Stimulated activated CD8-positive, alpha-beta memory T cell treated with anti-CD3 and anti-CD28 coated beads, Interleukin-2, amount 100 ng/mL, for 1 hour (primary cell): ENCODE data around the gene ABCF2.
A peak's percentile ranks its signal among the peaks of the same experiment; 100 is the strongest.

Source experiments
- DNase-seq, 2 donors: peaks; one replicate each; pipeline ENCODE4 v3.0.0-alpha.2; 2020; ENCODE audit warnings: low read depth in 2 of 2

ABCF2 gene

DNA sequence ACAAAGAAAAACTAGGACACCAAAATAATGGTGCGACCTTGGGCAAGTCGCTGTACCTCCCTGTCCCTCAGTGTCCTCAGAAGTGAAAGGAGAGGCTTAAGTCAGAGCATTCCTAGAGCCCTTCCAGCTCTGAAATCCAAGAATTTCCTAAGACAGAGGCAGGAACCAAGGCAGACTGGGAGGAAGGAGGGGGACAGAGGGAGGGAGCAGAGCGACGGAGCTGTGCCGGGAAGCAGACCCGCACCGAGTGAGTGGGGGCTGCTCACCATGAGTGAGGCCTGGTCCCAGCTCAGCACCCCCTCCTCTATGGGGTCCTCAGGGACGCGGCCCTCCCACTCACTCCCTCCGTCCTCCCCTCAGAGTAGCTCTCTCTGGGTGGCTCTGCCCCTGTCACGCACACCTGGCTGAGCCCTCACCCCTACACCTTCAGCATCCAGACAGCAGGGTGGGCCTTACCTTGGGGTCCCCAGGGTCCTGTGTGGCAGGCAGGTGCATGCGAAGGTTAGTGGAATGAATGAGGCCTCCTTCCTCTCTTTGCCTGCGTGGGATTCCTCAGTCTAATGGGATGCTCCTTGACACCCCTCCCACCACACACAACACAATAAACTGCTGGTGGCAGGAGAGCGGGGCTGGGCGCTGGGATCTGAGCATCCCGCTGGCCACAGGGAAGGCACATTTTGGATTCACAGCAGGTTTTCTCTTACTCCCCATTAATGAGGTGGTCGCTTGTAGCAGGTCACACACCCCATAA, 26.1 kb upstream of the ABCF2 start:
- no peak for DNase-seq

DNA sequence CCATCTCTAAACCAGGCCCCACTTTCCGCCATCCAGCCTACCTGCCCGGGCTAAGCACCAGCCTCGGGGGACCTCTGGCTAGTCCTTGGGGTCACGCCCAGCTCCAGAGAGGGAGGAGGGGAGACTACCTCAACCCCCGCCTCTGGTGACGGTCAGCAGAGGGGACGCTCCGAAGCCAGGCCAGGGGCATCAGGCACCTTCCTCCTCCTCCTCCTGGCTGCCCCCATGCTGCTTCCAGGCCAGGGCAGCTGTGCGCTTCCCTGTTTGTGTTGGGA, 25.5 kb upstream of the ABCF2 start:
- no peak for DNase-seq

DNA sequence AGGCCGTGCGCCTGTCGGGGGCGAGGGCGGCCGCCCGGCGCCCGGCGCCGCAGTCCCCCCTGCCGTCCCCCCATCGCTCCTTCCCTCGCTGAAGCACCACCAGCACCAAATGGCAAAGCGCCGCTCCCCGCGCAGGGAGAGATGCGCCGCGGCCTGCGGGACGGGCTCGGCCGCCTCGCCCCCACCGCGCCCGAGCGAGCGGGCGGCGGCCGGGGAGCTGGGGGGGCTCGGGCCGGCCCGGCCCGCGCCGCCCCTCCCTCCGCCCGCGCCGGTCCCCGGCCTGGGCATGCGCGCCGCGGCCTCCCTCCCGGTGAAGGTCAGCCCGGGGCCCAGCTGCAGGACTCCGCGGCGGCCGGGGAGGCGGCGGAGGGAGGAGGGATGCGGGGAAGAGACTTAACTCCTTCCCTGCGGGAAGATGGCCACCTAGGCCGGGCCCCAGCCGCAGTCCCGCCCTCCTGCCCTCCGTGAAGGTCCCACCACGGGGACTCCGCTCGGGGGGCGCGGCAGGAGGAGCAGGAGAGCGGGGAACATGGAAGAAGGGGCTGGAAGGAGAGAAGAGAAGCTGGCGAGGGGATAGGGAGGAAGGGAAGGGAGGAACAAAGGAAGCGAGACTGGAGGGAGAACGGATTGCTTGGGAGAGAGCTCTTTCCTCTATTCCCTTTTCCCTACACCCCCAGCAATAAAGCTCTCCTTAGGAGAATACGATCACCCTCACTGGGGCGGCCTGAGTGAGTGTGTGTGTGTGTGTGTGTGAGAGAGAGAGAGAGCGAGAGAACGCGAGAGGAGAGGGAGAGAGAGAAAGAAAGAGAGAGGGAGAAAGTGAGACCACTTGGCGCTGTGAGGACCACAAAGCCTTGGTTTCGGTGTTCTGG, 24.9 kb upstream of the ABCF2 start:
- DNase-seq, result no peak

DNA sequence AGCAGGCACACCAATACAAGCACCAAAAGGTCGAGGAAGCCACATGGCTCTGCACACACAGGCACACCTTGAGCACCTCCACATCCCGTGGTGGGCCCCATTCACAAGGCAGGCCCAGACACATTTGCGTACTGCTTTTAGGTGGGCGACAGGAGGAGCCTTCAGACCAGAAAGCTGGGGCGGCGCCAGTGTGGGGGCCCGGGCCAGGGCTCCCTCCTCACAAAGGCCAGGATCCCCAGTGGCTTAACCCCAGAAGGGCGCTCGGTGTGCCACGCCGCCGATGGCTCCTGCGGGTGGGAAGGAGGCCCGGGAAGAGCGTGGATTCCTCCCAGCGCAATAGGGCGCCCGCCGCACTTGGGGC, 24.3 kb upstream of the ABCF2 start:
- DNase-seq, result no peak

DNA sequence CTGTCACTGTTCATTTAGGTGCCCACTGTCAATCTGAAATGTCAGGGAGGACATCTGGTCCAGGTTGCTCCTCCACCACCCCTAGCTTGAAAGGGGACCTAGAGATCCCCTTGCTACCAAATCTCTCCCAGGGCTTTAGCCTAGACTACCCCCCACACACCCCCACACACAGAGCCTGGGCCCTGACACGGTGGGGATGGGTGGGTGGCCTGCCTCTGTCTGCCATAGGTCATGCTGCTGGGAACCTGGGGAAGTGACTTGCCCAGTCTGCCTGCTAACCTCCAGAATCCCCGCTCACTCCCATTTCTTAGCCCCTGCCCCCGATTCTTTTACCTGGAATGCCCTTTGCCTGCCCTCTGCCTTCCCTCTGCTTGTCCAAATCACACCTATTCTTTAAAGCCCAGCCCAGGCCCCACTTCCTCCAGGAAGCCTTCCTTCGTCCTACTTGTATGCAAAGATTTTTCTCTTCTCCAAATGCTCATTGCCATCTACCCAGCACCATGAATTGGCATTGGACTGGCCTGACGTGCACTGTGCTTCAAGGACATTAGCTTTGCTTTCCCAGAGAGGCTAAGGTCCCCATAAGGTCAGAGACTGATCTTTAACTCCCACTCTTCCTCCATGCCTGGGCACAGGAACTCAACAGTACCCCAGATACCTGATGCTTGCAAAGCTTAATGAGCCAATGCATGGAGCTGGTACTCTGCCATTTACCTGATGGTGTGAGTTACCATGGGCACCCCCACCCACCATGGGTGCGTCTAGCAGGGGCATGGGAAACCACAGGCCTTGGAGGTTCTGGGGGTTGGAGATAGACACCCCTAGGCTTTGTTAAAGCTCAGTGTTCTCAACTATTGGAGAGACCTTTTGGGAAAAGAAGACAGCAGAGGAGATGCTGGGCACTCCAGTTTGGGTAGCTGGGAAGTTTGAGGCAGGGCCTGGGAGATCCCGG, 23.5 kb upstream of the ABCF2 start:
- DNase-seq, result no peak

DNA sequence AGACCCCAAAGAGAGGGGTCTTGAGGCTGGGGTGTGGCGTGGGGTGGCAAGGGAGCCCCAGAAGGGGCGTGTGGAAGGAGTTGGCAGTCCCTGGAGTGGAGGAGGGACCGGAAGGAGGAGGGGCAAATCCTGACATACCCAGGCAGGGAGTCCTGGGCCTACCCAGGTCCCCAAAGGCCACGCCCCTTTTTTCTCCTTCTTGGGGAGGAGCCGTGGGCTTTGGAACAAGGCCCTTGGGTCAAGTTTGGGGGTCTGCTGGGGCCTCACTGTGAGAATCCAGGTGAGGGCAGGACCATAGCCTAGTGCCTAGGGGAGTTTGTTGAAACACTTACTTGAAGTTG, 22.7 kb upstream of the ABCF2 start:
- no peak for DNase-seq

DNA sequence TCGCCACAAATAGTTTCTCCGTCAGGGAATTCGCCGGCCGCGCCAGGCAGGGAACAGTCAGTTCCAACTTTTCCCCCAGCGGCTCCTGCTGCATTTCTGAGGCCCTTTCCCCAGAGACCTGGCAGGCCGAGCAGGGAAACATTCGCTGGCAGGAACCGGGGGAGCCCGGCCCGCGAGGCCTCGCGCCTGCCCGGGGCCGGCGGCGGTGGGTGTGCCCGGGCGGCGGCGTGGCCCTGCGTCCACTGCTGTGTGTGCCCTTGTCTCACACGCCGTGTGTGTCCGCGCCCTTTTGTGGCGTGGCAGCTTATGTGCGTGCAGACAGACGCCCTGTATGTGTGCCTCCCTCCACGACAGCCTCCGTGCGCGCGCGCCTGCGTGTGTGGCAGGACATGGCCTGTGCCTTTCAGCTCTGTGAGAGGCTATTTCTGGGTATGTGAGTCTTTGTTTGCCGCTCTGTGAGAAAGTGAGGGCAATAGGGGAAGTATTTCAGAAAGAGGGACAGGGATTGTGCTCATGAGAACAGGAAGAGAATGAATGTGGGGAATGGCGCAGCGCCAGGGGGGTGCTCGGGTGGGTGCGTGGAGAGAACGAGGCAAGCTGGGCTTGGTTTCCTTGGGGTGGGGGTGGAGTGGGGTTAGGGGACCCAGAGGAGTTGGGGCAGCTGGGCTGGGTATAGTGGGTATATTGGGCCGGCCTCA, 22.2 kb upstream of the ABCF2 start:
- no peak for DNase-seq

DNA sequence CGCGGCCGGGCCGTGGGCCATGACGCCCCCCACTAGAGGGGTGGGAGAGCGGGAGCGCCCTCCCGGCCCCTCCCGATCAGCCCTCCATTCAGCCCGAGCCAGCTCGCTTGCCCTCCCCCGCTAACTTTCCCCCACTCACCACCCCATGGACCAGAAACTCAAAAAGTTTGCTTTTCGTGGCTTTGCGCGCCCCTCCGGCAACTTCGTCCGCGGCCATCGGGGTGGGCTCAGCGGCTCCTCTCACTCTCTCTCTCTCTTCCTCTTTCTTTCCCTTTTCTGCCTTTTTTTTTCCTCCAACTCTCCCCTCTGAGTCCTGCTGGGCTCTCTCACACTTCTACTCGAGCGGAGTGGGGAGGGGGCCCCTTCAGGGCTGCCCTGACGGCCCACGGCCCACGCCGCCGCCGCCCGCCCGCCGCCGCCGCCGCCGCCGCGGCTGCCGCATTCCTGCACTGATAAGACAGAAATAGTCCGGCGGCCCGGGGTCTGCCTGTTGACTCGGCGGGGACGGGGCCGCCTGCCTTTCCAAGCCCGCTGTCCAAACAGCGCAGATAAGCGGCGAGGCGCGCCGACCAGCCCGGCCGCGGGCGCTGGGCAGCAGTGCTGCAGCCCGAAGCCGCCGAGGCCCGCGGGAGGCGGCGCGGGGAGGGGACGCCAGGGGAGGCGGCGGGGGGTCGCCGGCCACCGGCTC, 21.5 kb upstream of the ABCF2 start, which contains the start of gene SMARCD3:
SMARCD3 (minus strand) TSS at position 349 of the 688 bp plus-strand sequence; CDS start at position 217, 132 bp downstream.
- no peak for DNase-seq

DNA sequence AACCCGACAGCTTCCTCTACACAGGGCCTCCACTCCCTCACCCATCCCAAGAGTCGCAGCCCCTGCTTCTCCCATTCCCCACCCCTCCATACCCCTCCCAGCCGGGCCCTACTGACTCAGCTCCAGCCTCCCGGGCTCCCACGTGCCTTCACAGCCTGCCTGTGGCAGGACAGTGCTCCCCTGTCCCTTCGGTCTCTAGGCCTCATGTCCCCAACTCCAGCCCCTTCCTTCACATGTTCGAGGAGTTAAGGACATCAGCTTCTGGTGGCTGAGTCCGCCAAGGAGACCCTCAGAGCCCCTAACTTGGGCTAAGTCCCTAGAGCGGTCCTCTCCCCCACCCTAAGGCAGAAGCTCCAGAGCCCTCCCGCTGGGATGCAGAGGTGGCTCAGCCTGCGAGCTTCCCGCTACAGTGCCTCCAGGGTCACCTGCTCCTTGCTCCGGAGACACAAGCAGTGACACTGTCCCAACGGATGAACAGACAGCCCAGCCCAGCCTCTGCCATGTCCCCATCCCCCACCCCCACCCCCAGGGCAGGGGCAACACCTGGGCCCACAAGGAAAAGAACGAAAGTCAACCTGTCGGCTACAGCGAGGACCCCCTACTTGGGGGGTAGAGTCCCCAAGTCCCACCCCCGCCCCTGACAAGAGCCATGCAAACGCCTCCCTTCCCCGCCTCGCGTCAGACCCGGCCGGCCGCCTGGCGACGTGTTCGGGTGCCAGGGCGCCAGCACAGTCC, 20.8 kb upstream of the ABCF2 start:
- no peak for DNase-seq

DNA sequence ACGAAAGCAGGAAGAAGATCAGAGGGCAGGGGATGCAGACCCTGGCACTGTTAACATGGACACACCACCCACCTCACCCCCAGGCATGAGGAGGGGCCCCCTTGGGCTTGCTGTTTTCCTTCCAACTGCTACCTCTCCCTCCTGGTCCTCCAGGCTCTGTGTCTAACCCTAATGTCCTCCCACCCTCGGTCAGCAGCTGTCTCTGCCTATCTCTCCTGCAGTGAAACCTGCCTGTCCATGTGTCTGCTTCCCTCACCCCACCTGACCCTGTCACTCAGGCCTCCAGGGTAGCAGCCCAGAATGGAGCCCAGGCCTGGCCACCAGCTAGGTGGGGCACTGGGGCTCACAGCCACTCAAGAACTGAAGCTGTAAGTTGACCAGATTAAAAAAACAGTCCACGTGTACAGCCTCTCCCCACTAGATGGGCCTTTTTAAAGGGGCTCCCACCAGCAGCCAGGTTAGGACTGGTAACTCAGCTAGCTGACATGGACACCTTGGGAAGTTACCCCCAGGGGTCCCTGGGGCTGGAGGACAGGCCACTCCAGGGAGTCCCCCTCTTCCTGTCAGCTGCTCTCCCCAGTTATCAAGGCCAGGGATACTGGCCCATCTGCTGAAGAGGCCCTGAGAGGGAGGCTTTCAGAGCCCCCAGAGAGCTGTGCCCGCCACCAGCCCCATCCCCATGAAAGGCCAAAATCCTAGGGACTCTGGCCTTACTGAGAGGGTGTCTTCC, 20.0 kb upstream of the ABCF2 start:
- DNase-seq, result no peak

DNA sequence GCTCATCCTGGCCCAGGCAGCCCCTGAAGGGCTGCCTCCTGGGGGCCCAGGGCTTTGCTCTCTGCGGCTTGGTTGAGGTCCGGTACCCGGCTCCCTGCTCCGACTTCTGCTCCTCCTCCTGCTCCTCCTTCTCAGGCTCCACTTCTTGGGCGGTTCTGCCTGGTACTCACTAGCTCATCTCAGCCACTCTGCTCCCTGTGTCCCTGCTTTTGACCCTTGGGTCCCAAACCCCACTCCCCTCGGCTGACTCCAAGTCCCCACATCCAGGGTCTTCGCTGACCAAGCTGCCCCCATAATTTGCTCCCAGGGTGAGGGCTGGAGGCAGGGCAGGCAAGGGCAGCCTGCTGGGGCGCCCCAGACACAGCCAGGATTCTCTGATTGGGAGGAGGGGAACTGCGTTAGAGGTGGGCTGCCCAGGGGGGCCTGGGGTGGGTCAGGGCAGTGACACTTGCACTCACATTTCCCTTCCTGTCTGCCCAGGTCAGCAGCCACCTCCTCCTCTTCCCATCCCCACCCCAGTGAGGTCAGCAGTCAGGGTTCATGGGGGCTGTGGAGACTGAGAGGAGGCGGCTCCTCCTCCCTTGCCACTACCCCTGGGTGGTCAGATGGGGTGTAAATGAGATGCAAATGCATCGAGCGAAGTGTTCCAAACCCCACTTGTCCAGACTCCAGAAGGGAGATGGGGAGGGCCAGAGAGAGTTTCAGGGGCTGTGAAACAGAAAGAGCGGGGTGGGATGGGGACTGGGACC, 19.3 kb upstream of the ABCF2 start:
- no peak for DNase-seq

DNA sequence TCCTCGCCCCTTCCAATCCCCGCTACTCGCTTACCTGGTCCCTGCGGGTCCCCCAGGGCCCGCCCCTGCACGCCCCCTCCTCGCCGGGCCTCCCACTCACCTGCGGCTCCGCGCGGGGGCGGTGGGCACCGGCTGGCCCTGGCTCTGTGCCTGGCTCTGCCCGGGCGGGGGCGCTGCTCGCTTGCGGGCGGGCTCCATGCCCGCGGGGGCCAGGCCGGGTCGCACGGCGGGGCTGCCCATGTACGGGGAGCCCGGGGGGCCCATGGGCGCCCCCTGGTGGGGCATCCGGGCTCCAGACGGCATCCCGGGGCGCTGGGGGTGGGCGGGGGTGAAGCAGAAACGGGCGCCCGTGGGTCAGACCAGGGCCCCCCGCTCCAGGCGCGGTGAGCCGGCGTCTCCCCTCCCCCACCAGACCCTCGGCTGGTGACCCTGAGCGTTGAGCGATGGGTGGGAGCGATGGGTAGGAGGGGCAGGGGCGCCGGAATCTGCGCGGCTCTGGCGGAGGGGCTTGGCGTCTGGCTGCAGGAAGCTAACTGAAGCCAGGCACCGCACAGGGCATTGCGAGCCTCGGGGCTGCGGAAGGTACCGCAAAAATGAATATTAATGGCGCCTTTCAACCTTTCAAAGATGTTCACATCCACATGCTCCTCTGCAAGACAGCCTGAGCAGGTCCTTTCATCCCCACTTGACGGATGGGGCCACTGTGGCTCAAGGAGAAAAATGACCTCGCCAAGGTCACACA, 18.5 kb upstream of the ABCF2 start:
- peak in 1 of 2 donors; percentile 48 for DNase-seq

DNA sequence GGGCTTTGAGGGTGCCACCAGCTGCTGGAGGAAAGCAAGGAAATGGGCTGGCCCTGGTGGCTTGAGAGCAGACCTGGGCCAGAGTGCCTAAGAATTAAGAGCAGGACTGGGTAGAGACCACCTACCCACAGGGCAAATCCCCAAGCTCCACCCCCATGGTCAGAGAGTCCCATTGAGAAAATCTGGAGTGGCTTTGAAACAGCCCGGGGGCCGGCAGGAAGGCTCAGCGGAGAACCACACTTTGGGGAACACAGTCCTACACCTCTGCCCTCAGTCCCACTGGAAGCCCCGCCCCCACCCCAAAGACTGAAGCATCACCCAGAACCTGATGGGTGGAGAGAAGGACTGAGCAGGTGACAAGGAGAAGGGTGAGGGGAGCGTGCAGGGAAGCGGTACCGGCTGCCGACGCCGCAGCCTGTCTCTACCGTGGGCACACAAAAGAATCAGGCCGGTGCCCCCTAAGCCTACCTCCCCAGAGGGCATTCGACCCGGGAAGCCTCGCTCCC, 17.9 kb upstream of the ABCF2 start:
- no peak for DNase-seq

DNA sequence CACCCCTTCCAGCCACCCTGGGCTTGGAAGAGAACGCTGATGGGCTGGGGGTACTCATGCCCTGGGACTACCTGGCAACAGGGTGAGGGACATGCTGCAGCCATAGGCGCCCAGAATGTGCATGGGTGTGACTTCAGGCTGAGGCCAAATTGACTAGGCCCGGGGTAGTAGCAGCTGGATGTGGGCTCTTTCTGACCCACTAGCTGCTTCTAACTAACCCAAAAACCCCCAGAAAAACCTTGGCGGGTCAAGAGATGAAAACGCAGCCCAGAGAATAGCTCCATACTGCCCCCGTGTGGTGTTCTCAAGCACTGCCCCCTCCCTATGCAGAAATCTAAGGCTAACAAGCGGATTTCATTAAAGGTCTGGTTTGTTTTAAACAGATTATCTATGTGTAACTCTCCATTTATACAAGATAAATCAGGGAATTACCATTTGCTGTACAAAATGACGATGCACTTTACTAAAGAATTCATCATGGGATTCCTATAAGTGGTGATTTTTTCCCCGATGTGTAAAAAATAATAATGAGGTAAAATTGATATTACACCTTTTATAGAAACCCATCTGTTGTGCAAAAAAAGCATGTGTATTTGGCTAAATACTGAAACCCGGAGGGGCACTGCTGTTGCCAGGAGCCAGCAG, 17.3 kb upstream of the ABCF2 start:
- DNase-seq, result no peak

DNA sequence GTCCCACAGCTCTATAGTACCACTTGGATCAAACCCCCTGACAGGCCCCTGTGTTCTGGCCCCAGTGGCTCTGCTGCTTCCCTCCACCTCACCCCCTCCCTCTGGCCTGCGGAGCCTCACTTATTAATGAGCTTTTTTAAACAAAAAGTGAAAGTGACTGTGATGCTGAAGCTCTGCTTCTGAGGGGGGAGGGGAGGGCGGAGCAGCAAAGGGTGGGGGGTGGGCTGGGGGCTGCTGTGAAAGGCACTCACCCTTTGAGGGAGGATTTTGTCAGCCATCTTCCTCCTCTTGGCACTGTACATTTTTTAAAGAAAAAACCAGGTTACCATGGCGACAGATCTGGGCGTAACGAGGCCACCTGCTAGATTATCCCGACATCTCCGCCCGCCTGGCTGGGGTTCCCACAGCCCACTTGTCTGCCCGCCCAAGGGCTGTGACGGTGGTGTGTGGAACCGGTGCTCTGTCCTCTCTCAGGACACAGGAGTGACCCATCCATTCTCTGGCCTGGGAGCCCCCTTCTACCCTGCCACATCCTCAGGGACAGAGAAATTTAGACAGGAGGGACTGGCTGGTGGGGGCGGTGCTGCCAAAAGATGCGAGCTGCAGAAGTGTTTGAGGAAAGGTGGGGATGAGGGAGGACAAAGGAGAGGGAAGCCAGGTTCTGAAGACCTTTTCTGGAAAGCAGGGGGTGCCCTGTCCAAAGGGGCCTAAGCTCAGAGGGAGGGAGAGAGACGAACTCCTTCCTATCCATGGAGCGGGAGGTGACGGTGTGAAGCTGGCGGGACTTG, 16.6 kb upstream of the ABCF2 start:
- no peak for DNase-seq

DNA sequence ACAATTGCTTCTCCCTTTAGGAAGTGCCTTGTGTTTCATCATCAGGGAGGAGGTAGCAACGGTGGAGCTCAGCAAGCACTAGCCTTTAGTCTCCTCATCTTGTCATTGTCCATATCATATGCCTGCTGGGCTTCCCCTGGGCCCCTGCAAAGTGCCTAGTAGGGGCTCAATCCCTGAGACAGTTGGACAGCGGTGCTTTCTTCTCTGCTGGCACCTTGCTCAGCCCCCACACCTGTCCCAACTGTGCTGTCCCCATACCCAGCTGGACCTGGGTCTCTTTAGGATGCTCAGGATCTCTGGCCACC, 16.0 kb upstream of the ABCF2 start:
- no peak for DNase-seq
